Lower leg skin (tissue), 4 donors: ENCODE data around the gene RGS5. TPM values are rescaled to one million over a fixed set of nuclear protein-coding genes. Genes with fewer than 3 reads are reported as not detected.
"Not testable (repeated sequence)": the region's sequence is repeated elsewhere in the genome, so short reads cannot be mapped to it uniquely, and the experiment has no call there.

ENCODE experiments used
- DNase-seq, 2 donors: peaks; one replicate each; pipeline ENCODE4 v3.0.0-alpha.2; 2019; ENCODE audit warnings: low spot score in 2 of 2
- H3K4me3 ChIP-seq: fragments of 200-600 bp; sonication (generic); 2 replicates; pipeline ENCODE4 v1.5.1; 2017; ENCODE audit warnings: mild to moderate bottlenecking, low read depth; ENCODE audit not compliant: poor library complexity, severe bottlenecking
- CTCF ChIP-seq, 3 donors: fragments of 450-650 bp; IDR thresholded peaks; one replicate each; pipeline ENCODE4 v1.5.1; 2016; ENCODE audit warnings: antibody characterized with exemption in 3 of 3, mild to moderate bottlenecking in 3 of 3, moderate library complexity in 2 of 3
- POLR2A ChIP-seq, 2 donors: fragments of 450-650 bp; IDR thresholded peaks; one replicate each; pipeline ENCODE4 v1.6.1; 2016 to 2017; ENCODE audit warnings: antibody characterized with exemption in 2 of 2, mild to moderate bottlenecking in 1 of 2, moderate library complexity in 1 of 2
- WGBS, 2 donors: methylation state at CpG; one replicate each; pipeline ENCODE4 v1.1.5; 2018; 5-methylcytosine and 5-hydroxymethylcytosine counted together
- intact Hi-C: fragments of 100-400 bp; cut with DNase I; formaldehyde crosslinking; loops from one replicate; pipeline ENCODE4 v1.15.0; 2023; ENCODE audit warnings: low total_unique reads
- total RNA-seq, 4 donors: library from RNA; depleted of rRNA; stranded (reverse); fragments of >200 nt; gene quantifications; one replicate each; pipeline ENCODE4 v1.1.0, GENCODE V29; 2016

The RGS5 gene
- total RNA-seq, 4 donors from 2014 or later, result 16.0 to 59.0 (median 33.2) TPM

GRCh38 chr1:163231385-163231784, 28.7 kb upstream of the RGS5 start:
- DNase-seq, result no peak
- intact Hi-C loops, result no loop called here
- TF ChIP-seq CTCF (IDR thresholded peaks at IDR 0.05) (no peak), POLR2A (IDR thresholded peaks at IDR 0.05) (no peak)
- H3K4me3 ChIP-seq, result no peak overlapping the region
- WGBS, 2 donors, result 38 to 45% methylated on average over 2 of the region's 2 CpGs

- WGBS, 2 donors, result 95 to 96% methylated on average over 3 of the region's 3 CpGs
- DNase-seq, result no peak
- TF ChIP-seq CTCF (IDR thresholded peaks at IDR 0.05), result no peak
- TF ChIP-seq POLR2A (IDR thresholded peaks at IDR 0.05), result no peak
- H3K4me3 ChIP-seq, result no peak overlapping the region
- intact Hi-C loops, result no loop called here
These were observed 28.1 kb upstream of the RGS5 start for GRCh38 chr1:163230827-163231226.

- intact Hi-C loops, DNase-seq, H3K4me3 ChIP-seq: not testable (repeated sequence)
- 77 to 92% methylated on average over 3 of the region's 3 CpGs for WGBS, 2 donors
These were observed 25.6 kb upstream of the RGS5 start for GRCh38 chr1:163228271-163228670.

- intact Hi-C loops, result no loop called here
- H3K4me3 ChIP-seq, result no peak overlapping the region
- DNase-seq, result no peak
- 75 to 84% methylated on average over 1 of the region's 1 CpG for WGBS, 2 donors
- TF ChIP-seq CTCF (IDR thresholded peaks at IDR 0.05) (no peak), POLR2A (IDR thresholded peaks at IDR 0.05) (no peak)
These were observed 24.4 kb upstream of the RGS5 start for GRCh38 chr1:163227126-163227525.

GRCh38 chr1:163213626-163214025, 10.9 kb upstream of the RGS5 start:
- no peak for DNase-seq
- WGBS, 2 donors, result 87 to 92% methylated on average over 4 of the region's 4 CpGs
- H3K4me3 ChIP-seq, result no peak overlapping the region
- intact Hi-C loops, result no loop called here
- TF ChIP-seq POLR2A (IDR thresholded peaks at IDR 0.05) (no peak), CTCF (IDR thresholded peaks at IDR 0.05) (no peak)

- DNase-seq, result no peak
- WGBS, 2 donors, result 78 to 87% methylated on average over 2 of the region's 2 CpGs
- intact Hi-C loops, result no loop called here
- no peak for TF ChIP-seq CTCF (IDR thresholded peaks at IDR 0.05)
- TF ChIP-seq POLR2A (IDR thresholded peaks at IDR 0.05), result no peak
- no peak overlapping the region for H3K4me3 ChIP-seq
These were observed 9.0 kb upstream of the RGS5 start for GRCh38 chr1:163211667-163212066.
